RWPE1 (cell line): ENCODE measurements around the gene RFFL.

Experiments
- CTCF ChIA-PET: fragments of 350-600 bp; sonication (Branson Sonifier 250); formaldehyde crosslinking; extraction: SDS; loops from one replicate; lab custom pipeline; 2021; lab: Yijun Ruan, JAX
- POLR2A ChIA-PET: fragments of 400-600 bp; formaldehyde crosslinking; extraction: SDS; loops from one replicate; lab custom pipeline; 2020; ENCODE audit warnings: antibody characterized with exemption; ENCODE audit not compliant: low non-redundant PET; lab: Yijun Ruan, JAX
- DNase-seq: peaks from one replicate; pipeline ENCODE4 v3.0.0; 2012; ENCODE audit warnings: low spot score
- H3K27ac ChIP-seq: fragments of 450-650 bp; 2 replicates; pipeline ENCODE4 v1.5.1; 2017
- TF ChIP-seq, protein P1 (sequence below): fragments of 450-650 bp; conservative IDR thresholded peaks from 2 replicates; pipeline ENCODE4 v1.5.1; 2017; ENCODE audit warnings: low read depth, mild to moderate bottlenecking

Gene RFFL

DNA sequence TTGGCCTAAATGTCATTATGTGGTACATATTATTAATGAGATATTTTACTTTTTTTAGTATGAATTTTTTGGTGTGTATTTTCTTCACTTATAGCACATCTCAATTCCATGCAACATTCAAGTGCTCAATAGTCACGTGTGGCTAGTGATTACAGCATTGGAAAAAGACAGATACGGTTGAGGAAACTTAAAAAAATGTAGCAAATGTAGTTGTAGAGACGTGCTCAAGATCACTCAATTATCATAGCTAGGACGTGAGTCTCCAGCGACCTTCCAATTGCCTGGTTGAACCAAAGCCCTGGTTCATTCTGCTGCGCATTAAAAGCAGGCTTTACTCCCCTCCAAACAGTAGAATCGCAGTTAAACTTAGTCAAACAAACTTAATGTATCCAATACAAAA, 84.4 kb downstream of the RFFL start:
- ChIA-PET CTCF (interaction anchor here (0.5 to 0.7 kb wide), 3 partner anchors 15 to 257 kb away, joined by 3 to 6 read pairs (median 3); no protein-coding TSS in a partner anchor), POLR2A (interaction anchor here (0.5 kb wide), 1 partner anchor 20 kb away, joined by 5 read pairs; no protein-coding TSS in a partner anchor)
- no peak overlapping the region for H3K27ac ChIP-seq
- no peak for DNase-seq
- TF ChIP-seq, protein P1, sequence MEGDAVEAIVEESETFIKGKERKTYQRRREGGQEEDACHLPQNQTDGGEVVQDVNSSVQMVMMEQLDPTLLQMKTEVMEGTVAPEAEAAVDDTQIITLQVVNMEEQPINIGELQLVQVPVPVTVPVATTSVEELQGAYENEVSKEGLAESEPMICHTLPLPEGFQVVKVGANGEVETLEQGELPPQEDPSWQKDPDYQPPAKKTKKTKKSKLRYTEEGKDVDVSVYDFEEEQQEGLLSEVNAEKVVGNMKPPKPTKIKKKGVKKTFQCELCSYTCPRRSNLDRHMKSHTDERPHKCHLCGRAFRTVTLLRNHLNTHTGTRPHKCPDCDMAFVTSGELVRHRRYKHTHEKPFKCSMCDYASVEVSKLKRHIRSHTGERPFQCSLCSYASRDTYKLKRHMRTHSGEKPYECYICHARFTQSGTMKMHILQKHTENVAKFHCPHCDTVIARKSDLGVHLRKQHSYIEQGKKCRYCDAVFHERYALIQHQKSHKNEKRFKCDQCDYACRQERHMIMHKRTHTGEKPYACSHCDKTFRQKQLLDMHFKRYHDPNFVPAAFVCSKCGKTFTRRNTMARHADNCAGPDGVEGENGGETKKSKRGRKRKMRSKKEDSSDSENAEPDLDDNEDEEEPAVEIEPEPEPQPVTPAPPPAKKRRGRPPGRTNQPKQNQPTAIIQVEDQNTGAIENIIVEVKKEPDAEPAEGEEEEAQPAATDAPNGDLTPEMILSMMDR, result no peak

DNA sequence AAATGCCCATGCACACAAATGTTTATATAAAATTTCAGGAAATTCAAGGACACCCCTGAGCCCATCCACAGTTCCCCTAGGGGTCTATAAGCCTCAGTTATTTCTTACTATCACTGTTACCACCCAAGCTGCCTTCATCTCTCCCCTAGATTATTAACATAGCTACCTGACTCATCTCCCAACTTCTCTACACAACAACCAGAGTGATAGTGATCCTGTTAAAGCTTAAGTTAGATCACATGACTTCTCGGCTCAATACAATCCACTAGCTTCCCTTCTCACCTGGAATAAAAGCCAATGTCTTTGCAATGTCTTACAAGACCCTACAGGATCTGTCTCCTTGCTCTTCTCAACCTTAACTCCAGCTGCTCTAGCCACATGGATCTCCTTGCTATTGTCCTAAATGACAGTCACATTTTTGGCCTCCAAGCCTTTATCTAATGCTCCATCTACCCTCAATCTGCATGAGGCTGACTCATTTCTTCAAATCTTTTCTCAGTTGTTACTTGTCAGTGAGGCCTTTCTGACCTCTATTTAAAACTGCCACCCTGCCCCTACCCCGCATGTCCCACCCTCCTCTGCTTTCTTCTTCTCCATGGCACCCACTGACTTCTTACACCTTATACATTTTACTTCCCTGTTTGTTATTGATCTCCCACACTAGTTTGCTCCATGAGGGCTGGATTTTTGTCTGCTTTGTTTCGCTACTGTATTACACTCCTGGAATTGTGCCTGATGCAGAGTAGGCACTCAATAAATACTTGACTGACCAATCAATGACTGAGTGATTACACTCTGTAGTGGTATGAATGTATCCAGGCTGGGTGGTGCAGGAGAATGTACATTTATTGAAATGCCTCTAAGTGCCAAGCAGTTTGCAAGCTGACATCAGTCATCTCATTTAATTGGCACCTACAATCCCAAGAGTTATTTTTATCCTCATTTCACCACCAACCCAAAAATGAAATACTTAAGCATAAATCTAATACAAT, 88.4 kb downstream of the RFFL start:
- POLR2A ChIA-PET, result no interaction called here

DNA sequence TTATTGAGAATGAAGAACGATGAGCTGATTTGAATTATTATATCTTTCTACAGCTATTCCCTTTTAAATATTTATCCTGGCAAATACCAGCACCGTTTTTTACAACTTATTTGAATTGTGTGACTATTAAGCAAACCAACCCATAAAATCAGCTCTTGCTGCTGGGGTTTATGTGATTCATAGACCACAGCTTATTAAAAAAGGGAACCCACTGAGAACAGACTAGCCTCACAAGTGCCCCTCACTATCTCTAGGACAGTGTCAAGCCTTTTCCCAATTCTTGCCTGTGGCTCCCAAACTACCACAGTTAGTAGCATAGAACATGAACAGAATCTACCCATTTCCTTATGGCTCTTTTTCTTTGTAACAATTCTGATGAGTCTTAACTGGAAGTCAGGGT, 89.3 kb downstream of the RFFL start:
- ChIA-PET POLR2A (no interaction called here), CTCF (interaction anchor here (0.7 kb wide), 1 partner anchor 336 kb away, joined by 3 read pairs; no protein-coding TSS in a partner anchor)
- DNase-seq, result no peak
- TF ChIP-seq, protein P1, result no peak
- no peak overlapping the region for H3K27ac ChIP-seq

More for the DNA sequence above, 88.4 kb downstream of the RFFL start:
- TF ChIP-seq, protein P1, result no peak
- CTCF ChIA-PET, result interaction anchor here (0.7 kb wide), 1 partner anchor 337 kb away, joined by 3 read pairs; no protein-coding TSS in a partner anchor
- DNase-seq, result no peak
- H3K27ac ChIP-seq, result no peak overlapping the region

DNA sequence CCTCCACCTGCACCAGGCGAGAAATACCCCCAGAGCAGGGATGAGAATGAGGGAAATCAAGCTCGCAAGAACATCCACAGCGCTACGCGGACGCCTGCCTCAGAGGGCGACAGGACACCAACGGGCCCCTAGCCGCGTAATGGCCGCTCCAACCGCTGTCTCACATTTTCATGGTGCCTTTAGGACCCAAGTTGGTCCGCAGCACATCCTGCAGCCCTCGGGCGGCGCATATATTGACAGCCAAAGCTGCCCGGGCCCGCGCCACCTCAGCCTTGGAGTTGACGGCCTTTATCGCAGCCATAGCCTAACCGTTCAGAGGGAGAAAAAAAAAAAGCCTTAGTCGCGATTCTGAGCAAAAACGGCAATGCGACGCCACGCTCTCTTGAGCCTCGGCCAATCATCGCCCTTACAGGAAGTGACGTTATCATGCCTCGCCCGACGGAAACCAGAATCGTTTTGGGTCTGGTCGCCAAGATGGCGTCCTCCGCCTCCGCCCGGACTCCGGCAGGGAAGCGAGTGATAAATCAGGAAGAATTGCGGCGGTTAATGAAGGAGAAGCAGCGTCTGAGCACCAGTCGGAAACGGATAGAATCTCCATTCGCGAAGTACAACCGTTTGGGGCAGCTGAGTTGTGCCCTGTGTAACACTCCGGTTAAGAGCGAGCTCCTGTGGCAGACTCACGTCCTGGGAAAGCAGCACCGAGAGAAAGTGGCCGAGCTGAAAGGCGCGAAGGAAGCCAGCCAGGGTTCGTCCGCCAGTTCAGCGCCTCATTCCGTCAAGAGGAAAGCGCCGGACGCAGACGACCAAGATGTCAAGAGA, 102.2 kb downstream of the RFFL start, which contains the start of the genes CCT6B and ZNF830:
TSS of gene CCT6B (minus strand) at position 368 of the 819 bp plus-strand sequence. CDS start at position 301, 67 bp downstream.
TSS of gene ZNF830 (plus strand) at position 448 of the 819 bp plus-strand sequence. CDS start at position 475, 27 bp downstream.
- peak; percentile 94 for DNase-seq
- TF ChIP-seq, protein P1, result no peak
- ChIA-PET POLR2A (interaction anchor here (0.7 to 1.0 kb wide), 3 partner anchors 19 to 434 kb away, joined by 3 to 5 read pairs (median 4); partner anchors contain the start of gene LIG3), CTCF (interaction anchor here (0.7 to 0.8 kb wide), 2 partner anchors 114 to 541 kb away, joined by 4 to 7 read pairs; no protein-coding TSS in a partner anchor)
- H3K27ac ChIP-seq, result peak within 1 kb of the TSS; percentile 79

DNA sequence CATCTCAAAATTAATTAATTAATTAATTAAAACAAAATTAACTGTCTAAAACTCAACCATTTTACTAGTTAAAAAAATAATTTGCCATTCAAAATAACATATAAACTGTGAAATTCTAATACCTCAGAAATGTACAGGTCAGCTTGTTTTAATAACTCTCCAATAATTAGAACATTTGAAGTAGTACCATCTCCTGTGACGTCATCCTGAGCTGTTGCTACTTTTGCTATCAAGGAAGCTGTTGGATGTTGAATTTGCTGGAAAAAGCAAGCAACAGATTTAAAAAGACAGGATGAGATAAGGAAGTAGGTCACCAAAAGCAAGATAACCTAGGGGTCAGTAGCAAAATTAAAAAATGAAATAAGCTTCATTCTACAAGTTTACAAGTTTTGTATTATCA, 105.1 kb downstream of the RFFL start:
- POLR2A ChIA-PET, result no interaction called here
- CTCF ChIA-PET, result no interaction called here
- DNase-seq, result no peak
- H3K27ac ChIP-seq, result no peak overlapping the region
- TF ChIP-seq, protein P1, result no peak
